Measurements from ENCODE around the gene SYNGAP1. TPM values are rescaled to one million over a fixed set of nuclear protein-coding genes. Genes with fewer than 3 reads are reported as not detected.

SYNGAP1 gene
- total and polyA plus RNA-seq, 5 donors from 2014 or later, result 0.48 to 81.4 (median 0.64) TPM

- ATAC-seq (ENCODE audit: low read depth in 2 of 2), result no peak
- Histone ChIP-seq H3K4me1 (ENCODE audit: control insufficient read depth, insufficient read depth, low read length, poor library complexity, severe bottlenecking) (peaks cover 52% of the 10 kb centered on the region), H3K9me3 (ENCODE audit: control insufficient read depth in 2 of 2, low read length in 2 of 2) (no peaks in the 10 kb centered on the region), H3K27ac (ENCODE audit: insufficient read depth, low read length, poor library complexity, severe bottlenecking) (peak overlapping the region; percentile 90), H3K4me3 (ENCODE audit: low read depth, low read length) (no peak overlapping the region), H3K27me3 (ENCODE audit: control insufficient read depth, insufficient read depth, low read length) (no peaks in the 10 kb centered on the region), H3K36me3 (ENCODE audit: control insufficient read depth, insufficient read depth, low read length) (peaks cover 19% of the 10 kb centered on the region)
- peak overlapping the region; percentile 52 to 92 (median 78) for H3K4me3 Mint-ChIP-seq
- peaks cover 26% of the 10 kb centered on the region for H3K36me3 Mint-ChIP-seq
- peaks cover 9% of the 10 kb centered on the region for H3K27me3 Mint-ChIP-seq
- H3K4me1 Mint-ChIP-seq, result peaks cover 14 to 62% (median 44%) of the 10 kb centered on the region in 4 donors
- no peaks in the 10 kb centered on the region for H3K9me3 Mint-ChIP-seq
- H3K27ac Mint-ChIP-seq, result peak overlapping the region; percentile 43 to 94 (median 67)
- DNase-seq, result no peak
Observed at GRCh38 chr6:33431880-33432541, 12.1 kb downstream of the SYNGAP1 start.

DNA sequence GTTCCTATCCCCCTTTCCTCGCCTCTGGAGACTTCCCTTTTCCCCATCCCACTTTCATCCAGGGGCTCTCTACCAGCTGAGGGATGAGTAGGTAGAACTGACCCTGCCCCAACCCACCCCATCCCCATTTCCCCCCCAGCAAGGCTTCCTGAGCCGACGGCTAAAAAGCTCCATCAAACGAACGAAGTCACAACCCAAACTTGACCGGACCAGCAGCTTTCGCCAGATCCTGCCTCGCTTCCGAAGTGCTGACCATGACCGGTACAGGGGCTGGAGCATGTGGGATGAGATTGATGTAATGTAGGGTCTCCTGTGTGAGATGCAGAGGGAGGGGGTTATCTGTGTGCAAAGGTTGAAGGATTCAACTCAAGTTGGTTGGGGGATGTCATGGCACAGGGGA is 12.7 kb downstream of the SYNGAP1 start:
- ATAC-seq (ENCODE audit: low read depth in 2 of 2) (no peak), DNase-seq (no peak)
- H3K4me1 Mint-ChIP-seq, result peaks cover 14 to 57% (median 42%) of the 10 kb centered on the region in 4 donors
- peak overlapping the region; percentile 56 to 92 (median 83) for H3K4me3 Mint-ChIP-seq
- Histone ChIP-seq H3K9me3 (ENCODE audit: control insufficient read depth in 2 of 2, low read length in 2 of 2) (no peaks in the 10 kb centered on the region), H3K27me3 (ENCODE audit: control insufficient read depth, insufficient read depth, low read length) (no peaks in the 10 kb centered on the region), H3K36me3 (ENCODE audit: control insufficient read depth, insufficient read depth, low read length) (peaks cover 24% of the 10 kb centered on the region), H3K4me1 (ENCODE audit: control insufficient read depth, insufficient read depth, low read length, poor library complexity, severe bottlenecking) (peaks cover 47% of the 10 kb centered on the region), H3K4me3 (ENCODE audit: low read depth, low read length) (no peak overlapping the region), H3K27ac (ENCODE audit: insufficient read depth, low read length, poor library complexity, severe bottlenecking) (no peak overlapping the region)
- peaks cover 29% of the 10 kb centered on the region for H3K36me3 Mint-ChIP-seq
- peak overlapping the region in 2 of 3 donors; percentile 67 to 94 for H3K27ac Mint-ChIP-seq
- peaks cover 6% of the 10 kb centered on the region for H3K27me3 Mint-ChIP-seq
- no peaks in the 10 kb centered on the region for H3K9me3 Mint-ChIP-seq

GRCh38 chr6:33433001-33433543 is 13.2 kb downstream of the SYNGAP1 start:
- peaks cover 29% of the 10 kb centered on the region for H3K36me3 ChIP-seq (ENCODE audit: control insufficient read depth, insufficient read depth, low read length)
- peaks cover 46% of the 10 kb centered on the region for H3K4me1 ChIP-seq (ENCODE audit: control insufficient read depth, insufficient read depth, low read length, poor library complexity, severe bottlenecking)
- H3K27ac ChIP-seq (ENCODE audit: insufficient read depth, low read length, poor library complexity, severe bottlenecking), result no peak overlapping the region
- H3K4me3 ChIP-seq (ENCODE audit: low read depth, low read length), result no peak overlapping the region
- Mint-ChIP-seq H3K4me3 (peak overlapping the region; percentile 56 to 84 (median 82)), H3K4me1 (peaks cover 14 to 57% (median 42%) of the 10 kb centered on the region in 4 donors), H3K9me3 (no peaks in the 10 kb centered on the region), H3K27ac (peak overlapping the region in 2 of 3 donors; percentile 67 to 94), H3K36me3 (peaks cover 32% of the 10 kb centered on the region), H3K27me3 (peaks cover 6% of the 10 kb centered on the region)
- H3K27me3 ChIP-seq (ENCODE audit: control insufficient read depth, insufficient read depth, low read length), result no peaks in the 10 kb centered on the region
- H3K9me3 ChIP-seq (ENCODE audit: control insufficient read depth in 2 of 2, low read length in 2 of 2), result no peaks in the 10 kb centered on the region
- DNase-seq, result no peak
- no peak for ATAC-seq (ENCODE audit: low read depth in 2 of 2)

DNA sequence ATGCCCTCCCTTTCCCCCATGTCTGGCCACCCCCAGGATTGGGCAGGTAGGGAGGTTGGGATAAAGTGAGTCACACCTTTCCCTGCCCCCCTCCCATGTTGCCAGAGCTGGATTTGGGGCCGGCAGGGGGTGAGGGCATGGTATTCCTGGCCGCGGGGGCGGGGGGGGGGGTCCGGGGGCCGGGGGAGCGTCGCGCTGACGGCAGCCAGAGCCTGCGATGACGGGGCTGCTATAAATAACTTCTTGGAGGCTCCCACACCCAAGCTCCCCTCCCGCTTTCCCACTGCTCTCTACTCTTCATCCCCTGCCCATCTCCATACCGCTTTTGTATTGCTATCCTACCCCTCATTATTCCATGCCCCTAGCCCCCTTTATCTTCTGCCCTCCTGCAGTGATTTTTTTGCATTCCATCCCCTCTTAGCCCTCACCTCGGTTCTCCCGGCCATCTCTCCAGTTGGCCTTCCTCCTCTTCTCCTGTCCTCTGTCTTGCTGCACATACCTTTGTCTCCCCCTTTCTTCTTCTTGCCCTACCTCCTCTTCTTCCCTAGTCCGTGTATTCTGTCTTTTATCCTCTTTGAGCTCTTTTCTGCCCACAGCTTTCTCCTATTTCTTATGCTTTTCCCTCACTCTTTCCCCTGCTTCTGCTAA is 13.8 kb downstream of the SYNGAP1 start:
- no peak for ATAC-seq (ENCODE audit: low read depth in 2 of 2)
- Histone ChIP-seq H3K27me3 (ENCODE audit: control insufficient read depth, insufficient read depth, low read length) (no peaks in the 10 kb centered on the region), H3K4me3 (ENCODE audit: low read depth, low read length) (no peak overlapping the region), H3K9me3 (ENCODE audit: control insufficient read depth in 2 of 2, low read length in 2 of 2) (no peaks in the 10 kb centered on the region), H3K36me3 (ENCODE audit: control insufficient read depth, insufficient read depth, low read length) (peaks cover 33% of the 10 kb centered on the region), H3K27ac (ENCODE audit: insufficient read depth, low read length, poor library complexity, severe bottlenecking) (no peak overlapping the region), H3K4me1 (ENCODE audit: control insufficient read depth, insufficient read depth, low read length, poor library complexity, severe bottlenecking) (peaks cover 40% of the 10 kb centered on the region)
- Mint-ChIP-seq H3K36me3 (peaks cover 38% of the 10 kb centered on the region), H3K27ac (peak overlapping the region in 2 of 3 donors; percentile 29 to 45), H3K9me3 (no peaks in the 10 kb centered on the region), H3K4me3 (peak overlapping the region in 3 of 4 donors; percentile 12 to 82 (median 78)), H3K27me3 (peaks cover 3% of the 10 kb centered on the region), H3K4me1 (peaks cover 14 to 51% (median 37%) of the 10 kb centered on the region in 4 donors)
- DNase-seq, result no peak

- no peak overlapping the region for H3K27ac ChIP-seq (ENCODE audit: insufficient read depth, low read length, poor library complexity, severe bottlenecking)
- Mint-ChIP-seq H3K27ac (no peak overlapping the region), H3K27me3 (no peaks in the 10 kb centered on the region), H3K4me3 (no peak overlapping the region), H3K9me3 (no peaks in the 10 kb centered on the region), H3K4me1 (peaks cover 12 to 42% (median 29%) of the 10 kb centered on the region in 4 donors), H3K36me3 (peaks cover 47% of the 10 kb centered on the region)
- no peaks in the 10 kb centered on the region for H3K9me3 ChIP-seq (ENCODE audit: control insufficient read depth in 2 of 2, low read length in 2 of 2)
- H3K4me3 ChIP-seq (ENCODE audit: low read depth, low read length), result no peak overlapping the region
- no peaks in the 10 kb centered on the region for H3K27me3 ChIP-seq (ENCODE audit: control insufficient read depth, insufficient read depth, low read length)
- DNase-seq (no peak), ATAC-seq (ENCODE audit: low read depth in 2 of 2) (no peak)
- H3K4me1 ChIP-seq (ENCODE audit: control insufficient read depth, insufficient read depth, low read length, poor library complexity, severe bottlenecking), result peaks cover 27% of the 10 kb centered on the region
- H3K36me3 ChIP-seq (ENCODE audit: control insufficient read depth, insufficient read depth, low read length), result peaks cover 36% of the 10 kb centered on the region
Observed at GRCh38 chr6:33434961-33435360, 15.1 kb downstream of the SYNGAP1 start.

DNA sequence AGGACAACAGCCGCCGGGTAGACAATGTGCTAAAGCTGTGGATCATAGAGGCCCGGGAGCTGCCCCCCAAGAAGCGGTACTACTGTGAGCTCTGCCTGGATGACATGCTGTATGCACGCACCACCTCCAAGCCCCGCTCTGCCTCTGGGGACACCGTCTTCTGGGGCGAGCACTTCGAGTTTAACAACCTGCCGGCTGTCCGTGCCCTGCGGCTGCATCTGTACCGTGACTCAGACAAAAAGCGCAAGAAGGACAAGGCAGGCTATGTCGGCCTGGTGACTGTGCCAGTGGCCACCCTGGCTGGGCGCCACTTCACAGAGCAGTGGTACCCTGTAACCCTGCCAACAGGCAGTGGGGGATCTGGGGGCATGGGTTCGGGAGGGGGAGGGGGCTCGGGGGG is 17.8 kb downstream of the SYNGAP1 start:
- peak overlapping the region in 1 of 3 donors; percentile 56 for H3K27ac Mint-ChIP-seq
- ATAC-seq (ENCODE audit: low read depth in 2 of 2), result no peak
- no peak for DNase-seq
- Histone ChIP-seq H3K27ac (ENCODE audit: insufficient read depth, low read length, poor library complexity, severe bottlenecking) (no peak overlapping the region), H3K4me1 (ENCODE audit: control insufficient read depth, insufficient read depth, low read length, poor library complexity, severe bottlenecking) (peaks cover under 1% of the 10 kb centered on the region), H3K9me3 (ENCODE audit: control insufficient read depth in 2 of 2, low read length in 2 of 2) (no peaks in the 10 kb centered on the region), H3K36me3 (ENCODE audit: control insufficient read depth, insufficient read depth, low read length) (peaks cover 54% of the 10 kb centered on the region), H3K27me3 (ENCODE audit: control insufficient read depth, insufficient read depth, low read length) (no peaks in the 10 kb centered on the region), H3K4me3 (ENCODE audit: low read depth, low read length) (no peak overlapping the region)
- H3K9me3 Mint-ChIP-seq, result no peaks in the 10 kb centered on the region
- no peaks in the 10 kb centered on the region for H3K27me3 Mint-ChIP-seq
- peaks cover 46% of the 10 kb centered on the region for H3K36me3 Mint-ChIP-seq
- no peak overlapping the region for H3K4me3 Mint-ChIP-seq
- H3K4me1 Mint-ChIP-seq, result peaks cover 4 to 19% (median 13%) of the 10 kb centered on the region in 4 donors

DNA sequence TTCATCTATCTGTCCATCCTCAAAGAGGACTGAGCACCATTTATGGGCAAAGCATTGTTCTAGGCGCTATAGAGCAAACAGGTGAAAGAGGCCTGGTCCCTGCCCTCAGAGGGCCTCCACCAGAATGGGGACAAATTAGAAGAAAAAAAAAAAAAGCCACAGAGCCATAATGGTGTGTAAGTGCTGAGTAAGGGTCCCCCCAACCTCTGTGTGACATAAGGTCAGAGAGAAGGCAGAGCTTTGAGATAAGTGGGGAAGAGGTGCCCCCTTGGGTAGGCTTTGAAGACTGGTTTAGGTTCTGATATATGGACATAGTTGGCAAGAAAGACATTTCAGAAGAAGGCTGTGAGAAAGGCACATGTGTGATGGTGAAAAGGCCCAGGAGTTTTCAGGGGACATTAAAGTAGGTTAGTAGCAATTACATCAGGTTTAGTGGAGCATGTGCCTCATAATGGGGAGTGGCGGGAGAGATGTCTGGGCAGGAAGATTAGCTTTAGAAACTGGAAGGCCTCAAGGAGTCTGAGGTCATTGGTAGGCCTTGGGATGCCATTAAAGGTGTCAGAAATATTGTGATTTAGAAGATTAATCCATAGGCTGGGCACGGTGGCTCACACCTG is 19.2 kb downstream of the SYNGAP1 start:
- Histone ChIP-seq H3K27ac (ENCODE audit: insufficient read depth, low read length, poor library complexity, severe bottlenecking) (no peak overlapping the region), H3K9me3 (ENCODE audit: control insufficient read depth in 2 of 2, low read length in 2 of 2) (no peaks in the 10 kb centered on the region), H3K4me3 (ENCODE audit: low read depth, low read length) (no peak overlapping the region), H3K27me3 (ENCODE audit: control insufficient read depth, insufficient read depth, low read length) (no peaks in the 10 kb centered on the region), H3K36me3 (ENCODE audit: control insufficient read depth, insufficient read depth, low read length) (peaks cover 62% of the 10 kb centered on the region), H3K4me1 (ENCODE audit: control insufficient read depth, insufficient read depth, low read length, poor library complexity, severe bottlenecking) (no peaks in the 10 kb centered on the region)
- DNase-seq (no peak), ATAC-seq (ENCODE audit: low read depth in 2 of 2) (no peak)
- Mint-ChIP-seq H3K4me3 (peak overlapping the region in 1 of 4 donors; percentile 49), H3K27me3 (no peaks in the 10 kb centered on the region), H3K4me1 (peaks cover 3 to 8% (median 6%) of the 10 kb centered on the region in 4 donors), H3K27ac (peak overlapping the region in 2 of 3 donors; percentile 21 to 71), H3K36me3 (peaks cover 44% of the 10 kb centered on the region), H3K9me3 (no peaks in the 10 kb centered on the region)
